ENCODE results near the gene IGFBP5.

The IGFBP5 gene

GRCh38 chr2:216657086-216657855 lies 38.1 kb downstream of the IGFBP5 start:
- TF ChIP-seq ZNF70 (CRISPR knock-in tag; IDR thresholded peaks at IDR 0.05): peak; percentile 94
- TF ChIP-seq, protein P1, sequence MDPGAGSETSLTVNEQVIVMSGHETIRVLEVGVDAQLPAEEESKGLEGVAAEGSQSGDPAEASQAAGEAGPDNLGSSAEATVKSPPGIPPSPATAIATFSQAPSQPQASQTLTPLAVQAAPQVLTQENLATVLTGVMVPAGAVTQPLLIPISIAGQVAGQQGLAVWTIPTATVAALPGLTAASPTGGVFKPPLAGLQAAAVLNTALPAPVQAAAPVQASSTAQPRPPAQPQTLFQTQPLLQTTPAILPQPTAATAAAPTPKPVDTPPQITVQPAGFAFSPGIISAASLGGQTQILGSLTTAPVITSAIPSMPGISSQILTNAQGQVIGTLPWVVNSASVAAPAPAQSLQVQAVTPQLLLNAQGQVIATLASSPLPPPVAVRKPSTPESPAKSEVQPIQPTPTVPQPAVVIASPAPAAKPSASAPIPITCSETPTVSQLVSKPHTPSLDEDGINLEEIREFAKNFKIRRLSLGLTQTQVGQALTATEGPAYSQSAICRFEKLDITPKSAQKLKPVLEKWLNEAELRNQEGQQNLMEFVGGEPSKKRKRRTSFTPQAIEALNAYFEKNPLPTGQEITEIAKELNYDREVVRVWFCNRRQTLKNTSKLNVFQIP (CRISPR knock-in tag; IDR thresholded peaks at IDR 0.05; ENCODE audit: borderline replicate concordance, low read depth): no peak
- peak; percentile 43; the same call in 1 of the 3 replicates for ATAC-seq

DNA sequence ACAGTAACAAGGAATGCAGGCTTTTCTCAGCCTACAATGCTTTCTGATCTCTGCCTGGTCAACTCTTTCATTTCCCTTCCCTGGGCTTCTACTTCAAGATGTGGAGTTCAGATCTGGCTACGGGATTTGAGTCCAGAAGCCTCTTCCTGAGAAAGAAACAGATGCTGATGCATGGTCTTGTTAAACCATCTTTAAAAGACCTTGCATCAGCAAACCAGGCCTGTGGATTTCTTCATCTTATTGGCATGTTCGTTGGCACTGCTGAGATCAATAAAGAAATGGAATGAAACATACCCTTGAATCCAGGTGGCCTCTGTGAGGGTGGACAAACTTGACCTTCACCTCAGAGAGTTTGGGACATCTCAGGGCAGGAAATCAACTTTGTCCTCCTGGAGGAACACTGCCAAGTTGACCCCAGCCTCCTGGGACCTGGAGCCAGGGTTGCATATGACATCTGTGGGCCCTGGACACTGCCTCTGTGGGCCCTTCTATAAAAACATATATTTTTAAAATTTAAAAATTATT lies 40.8 kb downstream of the IGFBP5 start:
- no peak for TF ChIP-seq ISL1 (CRISPR knock-in tag; IDR thresholded peaks at IDR 0.05)
- no peak for TF ChIP-seq BACH2 (CRISPR knock-in tag; IDR thresholded peaks at IDR 0.05; ENCODE audit: borderline replicate concordance)
- no peak for TF ChIP-seq CSDC2 (CRISPR knock-in tag; IDR thresholded peaks at IDR 0.05)
- no peak for TF ChIP-seq ZFP3 (CRISPR knock-in tag; IDR thresholded peaks at IDR 0.05)
- TF ChIP-seq ZFP30 (CRISPR knock-in tag; IDR thresholded peaks at IDR 0.05): no peak
- no peak for TF ChIP-seq PPARA (CRISPR knock-in tag; IDR thresholded peaks at IDR 0.05; ENCODE audit: borderline replicate concordance)
- no peak for TF ChIP-seq ESRRG (CRISPR knock-in tag; IDR thresholded peaks at IDR 0.05)
- TF ChIP-seq ZNF8 (CRISPR knock-in tag; IDR thresholded peaks at IDR 0.05): no peak
- TF ChIP-seq TOX (CRISPR knock-in tag; IDR thresholded peaks at IDR 0.05; ENCODE audit: borderline replicate concordance): no peak
- no peak for ATAC-seq

- TF ChIP-seq TOX (CRISPR knock-in tag; IDR thresholded peaks at IDR 0.05; ENCODE audit: borderline replicate concordance) (no peak), ZFP30 (CRISPR knock-in tag; IDR thresholded peaks at IDR 0.05) (no peak), PPARA (CRISPR knock-in tag; IDR thresholded peaks at IDR 0.05; ENCODE audit: borderline replicate concordance) (no peak), BACH2 (CRISPR knock-in tag; IDR thresholded peaks at IDR 0.05; ENCODE audit: borderline replicate concordance) (no peak), ARNTL (CRISPR knock-in tag; IDR thresholded peaks at IDR 0.05; ENCODE audit: borderline replicate concordance, low read depth) (no peak), TCF4 (CRISPR knock-in tag; IDR thresholded peaks at IDR 0.05; ENCODE audit: borderline replicate concordance) (no peak), ZFP3 (CRISPR knock-in tag; IDR thresholded peaks at IDR 0.05) (no peak), ISL1 (CRISPR knock-in tag; IDR thresholded peaks at IDR 0.05) (no peak)
- TF ChIP-seq, protein P2, sequence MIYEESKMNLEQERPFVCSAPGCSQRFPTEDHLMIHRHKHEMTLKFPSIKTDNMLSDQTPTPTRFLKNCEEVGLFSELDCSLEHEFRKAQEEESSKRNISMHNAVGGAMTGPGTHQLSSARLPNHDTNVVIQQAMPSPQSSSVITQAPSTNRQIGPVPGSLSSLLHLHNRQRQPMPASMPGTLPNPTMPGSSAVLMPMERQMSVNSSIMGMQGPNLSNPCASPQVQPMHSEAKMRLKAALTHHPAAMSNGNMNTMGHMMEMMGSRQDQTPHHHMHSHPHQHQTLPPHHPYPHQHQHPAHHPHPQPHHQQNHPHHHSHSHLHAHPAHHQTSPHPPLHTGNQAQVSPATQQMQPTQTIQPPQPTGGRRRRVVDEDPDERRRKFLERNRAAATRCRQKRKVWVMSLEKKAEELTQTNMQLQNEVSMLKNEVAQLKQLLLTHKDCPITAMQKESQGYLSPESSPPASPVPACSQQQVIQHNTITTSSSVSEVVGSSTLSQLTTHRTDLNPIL (CRISPR knock-in tag; IDR thresholded peaks at IDR 0.05; ENCODE audit: low read depth): no peak
- TF ChIP-seq, protein P3, sequence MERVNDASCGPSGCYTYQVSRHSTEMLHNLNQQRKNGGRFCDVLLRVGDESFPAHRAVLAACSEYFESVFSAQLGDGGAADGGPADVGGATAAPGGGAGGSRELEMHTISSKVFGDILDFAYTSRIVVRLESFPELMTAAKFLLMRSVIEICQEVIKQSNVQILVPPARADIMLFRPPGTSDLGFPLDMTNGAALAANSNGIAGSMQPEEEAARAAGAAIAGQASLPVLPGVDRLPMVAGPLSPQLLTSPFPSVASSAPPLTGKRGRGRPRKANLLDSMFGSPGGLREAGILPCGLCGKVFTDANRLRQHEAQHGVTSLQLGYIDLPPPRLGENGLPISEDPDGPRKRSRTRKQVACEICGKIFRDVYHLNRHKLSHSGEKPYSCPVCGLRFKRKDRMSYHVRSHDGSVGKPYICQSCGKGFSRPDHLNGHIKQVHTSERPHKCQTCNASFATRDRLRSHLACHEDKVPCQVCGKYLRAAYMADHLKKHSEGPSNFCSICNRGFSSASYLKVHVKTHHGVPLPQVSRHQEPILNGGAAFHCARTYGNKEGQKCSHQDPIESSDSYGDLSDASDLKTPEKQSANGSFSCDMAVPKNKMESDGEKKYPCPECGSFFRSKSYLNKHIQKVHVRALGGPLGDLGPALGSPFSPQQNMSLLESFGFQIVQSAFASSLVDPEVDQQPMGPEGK (CRISPR knock-in tag; IDR thresholded peaks at IDR 0.05; ENCODE audit: borderline replicate concordance): no peak
- peak; percentile 35; the same call in 2 of the 3 replicates for ATAC-seq
Measured at GRCh38 chr2:216653931-216654365, 41.4 kb downstream of the IGFBP5 start.

GRCh38 chr2:216653093-216653799 lies 42.1 kb downstream of the IGFBP5 start:
- TF ChIP-seq, protein P3 (CRISPR knock-in tag; IDR thresholded peaks at IDR 0.05; ENCODE audit: borderline replicate concordance): no peak
- TF ChIP-seq TOX (CRISPR knock-in tag; IDR thresholded peaks at IDR 0.05; ENCODE audit: borderline replicate concordance) (no peak), ZC3H10 (CRISPR knock-in tag; IDR thresholded peaks at IDR 0.05) (no peak), CSRNP3 (CRISPR knock-in tag; IDR thresholded peaks at IDR 0.05) (no peak)
- no peak for ATAC-seq
